Coronary artery (tissue), 2 donors: ENCODE measurements around the gene DGKI.

Source experiments
- DNase-seq: peaks from one replicate; pipeline ENCODE4 v3.0.0-alpha.2; 2017; ENCODE audit warnings: low spot score
- H3K27ac ChIP-seq, 2 donors: fragments of 200-600 bp; sonication (generic); one replicate each; pipeline ENCODE4 v1.5.1; 2016 to 2019
- H3K4me3 ChIP-seq: fragments of 200-600 bp; sonication (generic); 2 replicates; pipeline ENCODE4 v1.5.1; 2016; ENCODE audit warnings: mild to moderate bottlenecking, moderate library complexity
- CTCF ChIP-seq: fragments of 200-600 bp; sonication (generic); IDR thresholded peaks from one replicate; pipeline ENCODE4 v1.5.1; 2019; ENCODE audit warnings: antibody characterized with exemption

The DGKI gene

GRCh38 chr7:137538361-137538762, 308.4 kb downstream of the DGKI start:
- H3K4me3 ChIP-seq: no peak overlapping the region
- no peak overlapping the region for H3K27ac ChIP-seq
- no peak for TF ChIP-seq CTCF
- DNase-seq: no peak

- no peak for DNase-seq
- no peak for TF ChIP-seq CTCF
- Histone ChIP-seq H3K27ac (no peak overlapping the region), H3K4me3 (no peak overlapping the region)
These were observed 311.2 kb downstream of the DGKI start for GRCh38 chr7:137535579-137535978.

GRCh38 chr7:137531671-137532070, 315.1 kb downstream of the DGKI start:
- TF ChIP-seq CTCF: no peak
- Histone ChIP-seq H3K27ac (no peak overlapping the region), H3K4me3 (no peak overlapping the region)
- DNase-seq: no peak

GRCh38 chr7:137527634-137528033, 319.1 kb downstream of the DGKI start:
- no peak overlapping the region for H3K27ac ChIP-seq
- H3K4me3 ChIP-seq: no peak overlapping the region
- no peak for TF ChIP-seq CTCF
- DNase-seq: no peak

GRCh38 chr7:137523171-137523570, 323.6 kb downstream of the DGKI start:
- DNase-seq: no peak
- no peak overlapping the region for H3K4me3 ChIP-seq
- TF ChIP-seq CTCF: no peak

GRCh38 chr7:137521451-137521850, 325.3 kb downstream of the DGKI start:
- Histone ChIP-seq H3K4me3 (no peak overlapping the region), H3K27ac (no peak overlapping the region)
- DNase-seq: no peak
- TF ChIP-seq CTCF: no peak

More at GRCh38 chr7:137523171-137523570, 323.6 kb downstream of the DGKI start:
- H3K27ac ChIP-seq: no peak overlapping the region

- Histone ChIP-seq H3K27ac (no peak overlapping the region), H3K4me3 (no peak overlapping the region)
- TF ChIP-seq CTCF: no peak
- no peak for DNase-seq
These were observed 326.8 kb downstream of the DGKI start for GRCh38 chr7:137519947-137520346.
